Karpas-422 (cell line): ENCODE results near the gene TYMP. TPM values are rescaled to one million over a fixed set of nuclear protein-coding genes. Genes with fewer than 3 reads are reported as not detected.

ENCODE experiments used
- total RNA-seq: library from RNA; depleted of rRNA; stranded (reverse); fragments of >200 nt; shearing (Covaris generic); gene quantifications from 2 replicates; pipeline ENCODE4 v1.2.3, GENCODE V29; 2014; ENCODE audit warnings: low replicate concordance; rRNA removed

Gene TYMP
- total RNA-seq, 1 experiment from 2014 or later: 1.8 TPM

Other genes with a start within 250 kb of the TYMP start
- 2.6 and 7.8 TPM in 2 replicates for gene PLXNB2, start 222.4 kb downstream of the TYMP start, total RNA-seq
- gene DENND6B, start 203.0 kb downstream of the TYMP start, total RNA-seq: 0.90 and 2.7 TPM in 2 replicates
- gene PPP6R2, start 186.7 kb downstream of the TYMP start, total RNA-seq: 32.9 and 78.0 TPM in 2 replicates
- 33.5 and 91.5 TPM in 2 replicates for gene SBF1, start 55.0 kb downstream of the TYMP start, total RNA-seq
- gene ADM2, start 48.5 kb downstream of the TYMP start, total RNA-seq: 0.79 and 1.4 TPM in 2 replicates
- 0.93 and 3.9 TPM in 2 replicates for gene MIOX, start 43.2 kb downstream of the TYMP start, total RNA-seq
- 19.2 and 21.4 TPM in 2 replicates for gene LMF2, start 22.3 kb downstream of the TYMP start, total RNA-seq
- 24.6 and 53.5 TPM in 2 replicates for gene NCAPH2, start 21.8 kb downstream of the TYMP start, total RNA-seq
- 1.1 and 14.2 TPM in 2 replicates for gene SCO2, start 4.4 kb downstream of the TYMP start, total RNA-seq
- 4.5 and 9.8 TPM in 2 replicates for gene KLHDC7B, start 15.9 kb upstream of the TYMP start, total RNA-seq
- not detected in 2 replicates for gene SYCE3, start 32.9 kb upstream of the TYMP start, total RNA-seq
- 50.3 and 80.0 TPM in 2 replicates for gene CPT1B, start 48.4 kb upstream of the TYMP start, total RNA-seq
- gene CHKB, start 52.8 kb upstream of the TYMP start, total RNA-seq: 52.8 and 77.8 TPM in 2 replicates
- gene MAPK8IP2, start 70.8 kb upstream of the TYMP start, total RNA-seq: 1.3 and 1.6 TPM in 2 replicates
- 24.3 and 41.1 TPM in 2 replicates for gene ARSA, start 98.1 kb upstream of the TYMP start, total RNA-seq
- gene SHANK3, start 142.8 kb upstream of the TYMP start, total RNA-seq: 0.04 TPM in 1 of 2 replicates, not detected in the other
- not detected in 2 replicates for gene ACR, start 208.2 kb upstream of the TYMP start, total RNA-seq